ENCODE measurements around the gene PLB1.
A peak's percentile ranks its signal among the peaks of the same experiment; 100 is the strongest.

GRCh38 chr2:28447943-28448792, 47.7 kb upstream of the PLB1 start:
- TF ChIP-seq, protein P1, sequence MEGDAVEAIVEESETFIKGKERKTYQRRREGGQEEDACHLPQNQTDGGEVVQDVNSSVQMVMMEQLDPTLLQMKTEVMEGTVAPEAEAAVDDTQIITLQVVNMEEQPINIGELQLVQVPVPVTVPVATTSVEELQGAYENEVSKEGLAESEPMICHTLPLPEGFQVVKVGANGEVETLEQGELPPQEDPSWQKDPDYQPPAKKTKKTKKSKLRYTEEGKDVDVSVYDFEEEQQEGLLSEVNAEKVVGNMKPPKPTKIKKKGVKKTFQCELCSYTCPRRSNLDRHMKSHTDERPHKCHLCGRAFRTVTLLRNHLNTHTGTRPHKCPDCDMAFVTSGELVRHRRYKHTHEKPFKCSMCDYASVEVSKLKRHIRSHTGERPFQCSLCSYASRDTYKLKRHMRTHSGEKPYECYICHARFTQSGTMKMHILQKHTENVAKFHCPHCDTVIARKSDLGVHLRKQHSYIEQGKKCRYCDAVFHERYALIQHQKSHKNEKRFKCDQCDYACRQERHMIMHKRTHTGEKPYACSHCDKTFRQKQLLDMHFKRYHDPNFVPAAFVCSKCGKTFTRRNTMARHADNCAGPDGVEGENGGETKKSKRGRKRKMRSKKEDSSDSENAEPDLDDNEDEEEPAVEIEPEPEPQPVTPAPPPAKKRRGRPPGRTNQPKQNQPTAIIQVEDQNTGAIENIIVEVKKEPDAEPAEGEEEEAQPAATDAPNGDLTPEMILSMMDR (conservative IDR thresholded peaks at IDR 0.05; ENCODE audit: low read length), result peak; percentile 32
- TF ChIP-seq EZH2phosphoT487 (IDR thresholded peaks at IDR 0.05; ENCODE audit: borderline replicate concordance), result no peak
